Keratinocyte (primary cell): Measurements from ENCODE around the gene RBP5. TPM values are rescaled to one million over a fixed set of nuclear protein-coding genes. Genes with fewer than 3 reads are reported as not detected.

Experiments
- DNase-seq: peaks from one replicate; pipeline ENCODE4 v3.0.0-alpha.2; 2011; ENCODE audit warnings: low read depth, missing footprints, low spot score
- FAIRE-seq: peaks from 2 replicates; lab custom pipeline; 2011; peaks lifted over from hg19 to GRCh38; lab: Jason Lieb, UNC
- H2AFZ ChIP-seq: 2 replicates; pipeline ENCODE4 v1.6.0; 2012; ENCODE audit warnings: low read length, control low read depth, inconsistent platforms; ENCODE audit not compliant: control insufficient read depth
- H3K27ac ChIP-seq: 2 replicates; pipeline ENCODE4 v1.5.1; 2011; ENCODE audit warnings: low read length; ENCODE audit not compliant: control insufficient read depth, insufficient read depth
- H3K27me3 ChIP-seq: 3 replicates; pipeline ENCODE4 v1.6.0; 2011; ENCODE audit warnings: low read length; ENCODE audit not compliant: control insufficient read depth, insufficient read depth; ENCODE audit errors: extremely low read depth
- H3K36me3 ChIP-seq, 2 experiments: 2 replicates in 1 of 2; 3 replicates in 1 of 2; pipeline ENCODE4 v1.5.1; 2011; ENCODE audit warnings: low read length in 2 of 2, mild to moderate bottlenecking in 1 of 2; ENCODE audit not compliant: control insufficient read depth in 2 of 2, insufficient read depth in 2 of 2; ENCODE audit errors: extremely low read depth in 1 of 2
- H3K4me1 ChIP-seq: 3 replicates; pipeline ENCODE4 v1.5.1; 2011; ENCODE audit warnings: low read length; ENCODE audit not compliant: control insufficient read depth, insufficient read depth; ENCODE audit errors: extremely low read depth
- H3K4me2 ChIP-seq: 3 replicates; pipeline ENCODE4 v1.6.0; 2011; ENCODE audit warnings: low read depth, low read length; ENCODE audit not compliant: control insufficient read depth, insufficient read depth; ENCODE audit errors: extremely low read depth
- H3K4me3 ChIP-seq, 3 experiments: fragments of 200-600 bp in 1 of 3; sonication (generic) in 1 of 3; 2 replicates in 2 of 3; 3 replicates in 1 of 3; pipeline ENCODE4 v1.5.1; 2011 to 2016; ENCODE audit warnings: low read length in 3 of 3, mild to moderate bottlenecking in 3 of 3, control low read depth in 2 of 3, inconsistent platforms in 1 of 3, low read depth in 1 of 3, mixed read lengths in 1 of 3, mixed run types in 1 of 3, moderate library complexity in 1 of 3; ENCODE audit not compliant: control insufficient read depth in 2 of 3, insufficient read depth in 2 of 3; ENCODE audit errors: extremely low read depth in 1 of 3
- H3K79me2 ChIP-seq: 2 replicates; pipeline ENCODE4 v1.6.0; 2012; ENCODE audit warnings: low read length; ENCODE audit not compliant: control insufficient read depth, insufficient read depth
- H3K9ac ChIP-seq: 3 replicates; pipeline ENCODE4 v1.6.0; 2011; ENCODE audit warnings: low read length; ENCODE audit not compliant: control insufficient read depth, insufficient read depth; ENCODE audit errors: extremely low read depth
- H3K9me1 ChIP-seq: 3 replicates; pipeline ENCODE4 v1.6.0; 2011; ENCODE audit warnings: low read length; ENCODE audit not compliant: control insufficient read depth, insufficient read depth; ENCODE audit errors: extremely low read depth
- H3K9me3 ChIP-seq: 2 replicates; pipeline ENCODE4 v1.5.1; 2012; ENCODE audit warnings: low read depth, low read length; ENCODE audit not compliant: control insufficient read depth
- H4K20me1 ChIP-seq: 3 replicates; pipeline ENCODE4 v1.6.0; 2011; ENCODE audit warnings: low read length; ENCODE audit not compliant: control insufficient read depth, insufficient read depth; ENCODE audit errors: extremely low read depth
- CTCF ChIP-seq, 3 experiments: IDR thresholded peaks in 1 of 3; conservative IDR thresholded peaks in 1 of 3; optimal IDR thresholded peaks in 1 of 3; 2 replicates in 2 of 3; 3 replicates in 1 of 3; pipeline versions ENCODE3 to v1.5.1; 2011; ENCODE audit warnings: low read length in 3 of 3, mild to moderate bottlenecking in 3 of 3, moderate library complexity in 2 of 3, control low read depth in 1 of 3, inconsistent platforms in 1 of 3; ENCODE audit not compliant: insufficient read depth in 2 of 3; ENCODE audit errors: extremely low read depth in 1 of 3
- EZH2 ChIP-seq: IDR thresholded peaks from one replicate; pipeline ENCODE4 v1.6.1; 2012; ENCODE audit warnings: inconsistent platforms, mild to moderate bottlenecking, low read length, moderate library complexity
- dilution Hi-C: fragments of 300-500 bp; cut with MboI; formaldehyde crosslinking; loops from one replicate; pipeline ENCODE4 v1.7.0; 2020; ENCODE audit warnings: low sequenced_read_pairs; ENCODE audit not compliant: extremely low pct_ligation_motif_present
- polyA plus RNA-seq, 5 experiments: library from polyadenylated mRNA; depleted of rRNA in 3 of 5; stranded (reverse) in 3 of 5; stranded (forward) in 1 of 5; unstranded in 1 of 5; fragments of >200 nt; gene quantifications; 1 replicate in 1 of 5; 2 replicates in 3 of 5; 3 replicates in 1 of 5; pipeline versions ENCODE4 v1.2.1 to v1.2.3, GENCODE V29; 2011 to 2012; ENCODE audit warnings: missing spikeins in 2 of 5, low read depth in 1 of 5, low replicate concordance in 1 of 5

The RBP5 gene
- polyA plus RNA-seq, 1 donor (not counting 4 experiments of a cell fraction or from before 2014, with no cell fraction given) = not detected

GRCh38 chr12:7136676-7137075 lies 8.0 kb upstream of the RBP5 start:
- no peaks in the 10 kb centered on the region for H3K9me3 ChIP-seq
- H3K27ac ChIP-seq = no peak overlapping the region
- DNase-seq (no peak), FAIRE-seq (no peak)
- H3K4me2 ChIP-seq = no peak overlapping the region
- peaks cover 12 to 33% of the 10 kb centered on the region in 2 experiments for H3K36me3 ChIP-seq
- H3K4me3 ChIP-seq = no peak overlapping the region
- no peaks in the 10 kb centered on the region for H3K79me2 ChIP-seq
- H3K27me3 ChIP-seq = no peaks in the 10 kb centered on the region
- no peaks in the 10 kb centered on the region for H3K9me1 ChIP-seq
- TF ChIP-seq EZH2 (no peak), CTCF (optimal IDR thresholded peaks at IDR 0.05 in 1 of 3, IDR thresholded peaks at IDR 0.05 in 1 of 3, conservative IDR thresholded peaks at IDR 0.05 in 1 of 3; ENCODE audit: extremely low read depth in 1 of 3, insufficient read depth in 2 of 3, low read length in 3 of 3) (no peak)
- dilution Hi-C loops = no loop called here
- H3K9ac ChIP-seq = no peak overlapping the region
- H4K20me1 ChIP-seq = no peaks in the 10 kb centered on the region
- no peaks in the 10 kb centered on the region for H3K4me1 ChIP-seq
- no peak overlapping the region for H2AFZ ChIP-seq

GRCh38 chr12:7136071-7136470 lies 7.4 kb upstream of the RBP5 start:
- Histone ChIP-seq H3K79me2 (no peaks in the 10 kb centered on the region), H3K36me3 (peaks cover 12 to 29% of the 10 kb centered on the region in 2 experiments), H3K9me3 (no peaks in the 10 kb centered on the region), H4K20me1 (no peaks in the 10 kb centered on the region), H3K4me3 (no peak overlapping the region), H3K4me2 (no peak overlapping the region), H3K9me1 (no peaks in the 10 kb centered on the region), H3K27me3 (no peaks in the 10 kb centered on the region), H3K4me1 (peaks cover 4% of the 10 kb centered on the region), H3K9ac (no peak overlapping the region), H2AFZ (no peak overlapping the region), H3K27ac (no peak overlapping the region)
- dilution Hi-C loops = no loop called here
- FAIRE-seq (no peak), DNase-seq (no peak)
- TF ChIP-seq EZH2 (no peak), CTCF (optimal IDR thresholded peaks at IDR 0.05 in 1 of 3, IDR thresholded peaks at IDR 0.05 in 1 of 3, conservative IDR thresholded peaks at IDR 0.05 in 1 of 3; ENCODE audit: extremely low read depth in 1 of 3, insufficient read depth in 2 of 3, low read length in 3 of 3) (no peak)
